Measurements from ENCODE around the gene EPN2.

The EPN2 gene

GRCh38 chr17:19319771-19320505 is 82.8 kb downstream of the EPN2 start:
- DNase-seq (ENCODE audit: low spot score in 2 of 2): no peak
- in situ Hi-C loops (cut with MboI; ENCODE audit: low sequenced_read_pairs): no loop called here

GRCh38 chr17:19320876-19321275 is 83.7 kb downstream of the EPN2 start:
- Histone ChIP-seq H3K4me1 (peaks cover 9% of the 10 kb centered on the region), H3K4me3 (no peak overlapping the region), H3K9me3 (0 out of 2 replicates have a peak, but pooled peaks cover 2% of the 10 kb centered on the region), H3K36me3 (replicated peaks) (peaks cover 16% of the 10 kb centered on the region), H3K27me3 (ENCODE audit: low read depth) (no peaks in the 10 kb centered on the region)
- DNase-seq (ENCODE audit: low spot score in 2 of 2): no peak
- in situ Hi-C loops (cut with MboI; ENCODE audit: low sequenced_read_pairs): no loop called here

More at GRCh38 chr17:19319771-19320505, 82.8 kb downstream of the EPN2 start:
- H3K4me1 ChIP-seq: peaks cover 9% of the 10 kb centered on the region
- 0 out of 2 replicates have a peak, but pooled peaks cover under 1% of the 10 kb centered on the region for H3K9me3 ChIP-seq
- H3K36me3 ChIP-seq (replicated peaks): peaks cover 13% of the 10 kb centered on the region
- no peak overlapping the region for H3K4me3 ChIP-seq
- no peaks in the 10 kb centered on the region for H3K27me3 ChIP-seq (ENCODE audit: low read depth)

- H3K27me3 ChIP-seq (ENCODE audit: low read depth): no peaks in the 10 kb centered on the region
- H3K4me1 ChIP-seq: peaks cover 8% of the 10 kb centered on the region
- peaks cover 16% of the 10 kb centered on the region for H3K36me3 ChIP-seq (replicated peaks)
- DNase-seq (ENCODE audit: low spot score in 2 of 2): no peak
- in situ Hi-C loops (cut with MboI; ENCODE audit: low sequenced_read_pairs): no loop called here
- 0 out of 2 replicates have a peak, but pooled peaks cover 2% of the 10 kb centered on the region for H3K9me3 ChIP-seq
- no peak overlapping the region for H3K4me3 ChIP-seq
These were observed 84.4 kb downstream of the EPN2 start for GRCh38 chr17:19321481-19322128.

GRCh38 chr17:19322129-19322505 is 85.0 kb downstream of the EPN2 start:
- Histone ChIP-seq H3K4me1 (peaks cover 3% of the 10 kb centered on the region; the same call in 1 of the 2 replicates), H3K27me3 (ENCODE audit: low read depth) (no peaks in the 10 kb centered on the region), H3K4me3 (no peak overlapping the region), H3K9me3 (0 out of 2 replicates have a peak, but pooled peaks cover 2% of the 10 kb centered on the region), H3K36me3 (replicated peaks) (peaks cover 13% of the 10 kb centered on the region)
- no peak for DNase-seq (ENCODE audit: low spot score in 2 of 2)
- in situ Hi-C loops (cut with MboI; ENCODE audit: low sequenced_read_pairs): no loop called here

GRCh38 chr17:19322861-19323260 is 85.7 kb downstream of the EPN2 start:
- Histone ChIP-seq H3K27me3 (ENCODE audit: low read depth) (no peaks in the 10 kb centered on the region), H3K36me3 (replicated peaks) (peaks cover 13% of the 10 kb centered on the region), H3K9me3 (0 out of 2 replicates have a peak, but pooled peaks cover 2% of the 10 kb centered on the region), H3K4me3 (no peak overlapping the region), H3K4me1 (no peaks in the 10 kb centered on the region)
- in situ Hi-C loops (cut with MboI; ENCODE audit: low sequenced_read_pairs): no loop called here
- DNase-seq (ENCODE audit: low spot score in 2 of 2): no peak

GRCh38 chr17:19325542-19325941 is 88.4 kb downstream of the EPN2 start:
- no peak for DNase-seq (ENCODE audit: low spot score in 2 of 2)
- Histone ChIP-seq H3K36me3 (replicated peaks) (peaks cover 13% of the 10 kb centered on the region), H3K4me3 (no peak overlapping the region), H3K27me3 (ENCODE audit: low read depth) (no peaks in the 10 kb centered on the region), H3K4me1 (no peaks in the 10 kb centered on the region), H3K9me3 (0 out of 2 replicates have a peak, but pooled peaks cover 2% of the 10 kb centered on the region)
- in situ Hi-C loops (cut with MboI; ENCODE audit: low sequenced_read_pairs): no loop called here

- Histone ChIP-seq H3K4me3 (no peak overlapping the region), H3K9me3 (0 out of 2 replicates have a peak, but pooled peaks cover 2% of the 10 kb centered on the region), H3K27me3 (ENCODE audit: low read depth) (no peaks in the 10 kb centered on the region), H3K36me3 (replicated peaks) (peaks cover 16% of the 10 kb centered on the region), H3K4me1 (no peaks in the 10 kb centered on the region)
- in situ Hi-C loops (cut with MboI; ENCODE audit: low sequenced_read_pairs): no loop called here
- no peak for DNase-seq (ENCODE audit: low spot score in 2 of 2)
These were observed 90.0 kb downstream of the EPN2 start for GRCh38 chr17:19327031-19327783.

- no peak for DNase-seq (ENCODE audit: low spot score in 2 of 2)
- peaks cover 11% of the 10 kb centered on the region for H3K36me3 ChIP-seq (replicated peaks)
- in situ Hi-C loops (cut with MboI; ENCODE audit: low sequenced_read_pairs): no loop called here
- H3K27me3 ChIP-seq (ENCODE audit: low read depth): no peaks in the 10 kb centered on the region
- 0 out of 2 replicates have a peak, but pooled peaks cover 2% of the 10 kb centered on the region for H3K9me3 ChIP-seq
- no peaks in the 10 kb centered on the region for H3K4me1 ChIP-seq
- no peak overlapping the region for H3K4me3 ChIP-seq
These were observed 91.4 kb downstream of the EPN2 start for GRCh38 chr17:19328441-19329061.

GRCh38 chr17:19329136-19329535 is 92.0 kb downstream of the EPN2 start:
- H3K27me3 ChIP-seq (ENCODE audit: low read depth): no peaks in the 10 kb centered on the region
- DNase-seq (ENCODE audit: low spot score in 2 of 2): no peak
- H3K4me3 ChIP-seq: no peak overlapping the region
- H3K36me3 ChIP-seq (replicated peaks): peaks cover 7% of the 10 kb centered on the region; the same call in 1 of the 2 replicates
- no peaks in the 10 kb centered on the region for H3K4me1 ChIP-seq
- in situ Hi-C loops (cut with MboI; ENCODE audit: low sequenced_read_pairs): no loop called here
- H3K9me3 ChIP-seq: 0 out of 2 replicates have a peak, but pooled peaks cover 2% of the 10 kb centered on the region

GRCh38 chr17:19329839-19330238 is 92.7 kb downstream of the EPN2 start:
- in situ Hi-C loops (cut with MboI; ENCODE audit: low sequenced_read_pairs): no loop called here
- H3K36me3 ChIP-seq (replicated peaks): peaks cover 7% of the 10 kb centered on the region; the same call in 1 of the 2 replicates
- DNase-seq (ENCODE audit: low spot score in 2 of 2): no peak

GRCh38 chr17:19330271-19330670 is 93.1 kb downstream of the EPN2 start:
- peaks cover 3% of the 10 kb centered on the region; the same call in 1 of the 2 replicates for H3K36me3 ChIP-seq (replicated peaks)
- H3K4me3 ChIP-seq: no peak overlapping the region
- H3K4me1 ChIP-seq: no peaks in the 10 kb centered on the region
- DNase-seq (ENCODE audit: low spot score in 2 of 2): no peak
- in situ Hi-C loops (cut with MboI; ENCODE audit: low sequenced_read_pairs): no loop called here
- H3K9me3 ChIP-seq: no peaks in the 10 kb centered on the region
- H3K27me3 ChIP-seq (ENCODE audit: low read depth): no peaks in the 10 kb centered on the region

More at GRCh38 chr17:19329839-19330238, 92.7 kb downstream of the EPN2 start:
- no peak overlapping the region for H3K4me3 ChIP-seq
- no peaks in the 10 kb centered on the region for H3K4me1 ChIP-seq
- 0 out of 2 replicates have a peak, but pooled peaks cover 2% of the 10 kb centered on the region for H3K9me3 ChIP-seq
- H3K27me3 ChIP-seq (ENCODE audit: low read depth): no peaks in the 10 kb centered on the region

GRCh38 chr17:19331134-19331533 is 94.0 kb downstream of the EPN2 start:
- in situ Hi-C loops (cut with MboI; ENCODE audit: low sequenced_read_pairs): no loop called here
- no peaks in the 10 kb centered on the region for H3K4me1 ChIP-seq
- no peak for DNase-seq (ENCODE audit: low spot score in 2 of 2)

GRCh38 chr17:19331543-19332245 is 94.5 kb downstream of the EPN2 start:
- H3K9me3 ChIP-seq: no peaks in the 10 kb centered on the region
- in situ Hi-C loops (cut with MboI; ENCODE audit: low sequenced_read_pairs): no loop called here
- no peaks in the 10 kb centered on the region for H3K4me1 ChIP-seq

More at GRCh38 chr17:19331134-19331533, 94.0 kb downstream of the EPN2 start:
- Histone ChIP-seq H3K4me3 (no peak overlapping the region), H3K9me3 (no peaks in the 10 kb centered on the region), H3K27me3 (ENCODE audit: low read depth) (no peaks in the 10 kb centered on the region), H3K36me3 (replicated peaks) (peaks cover 3% of the 10 kb centered on the region; the same call in 1 of the 2 replicates)

More at GRCh38 chr17:19331543-19332245, 94.5 kb downstream of the EPN2 start:
- H3K27me3 ChIP-seq (ENCODE audit: low read depth): no peaks in the 10 kb centered on the region
- DNase-seq (ENCODE audit: low spot score in 2 of 2): no peak
- no peak overlapping the region for H3K4me3 ChIP-seq
- H3K36me3 ChIP-seq (replicated peaks): peaks cover 3% of the 10 kb centered on the region; the same call in 1 of the 2 replicates

All from HAP-1 (cell line).